NCI-H1930 (cell line): ENCODE results near the gene CACNA2D2.
"Not testable (repeated sequence)": the region's sequence is repeated elsewhere in the genome, so short reads cannot be mapped to it uniquely, and the experiment has no call there.

Experiments used
- DNase-seq, 2 experiments: peaks; one replicate each; lab custom pipeline; 2025; lab: John Stamatoyannopoulos, UW

CACNA2D2 gene

GRCh38 chr3:50530001-50530970 is 26.9 kb upstream of the CACNA2D2 start:
- DNase-seq, result no peak

GRCh38 chr3:50525987-50526386 is 22.6 kb upstream of the CACNA2D2 start:
- no peak for DNase-seq

- no peak for DNase-seq
Measured at GRCh38 chr3:50525191-50525910, 21.9 kb upstream of the CACNA2D2 start.

DNA sequence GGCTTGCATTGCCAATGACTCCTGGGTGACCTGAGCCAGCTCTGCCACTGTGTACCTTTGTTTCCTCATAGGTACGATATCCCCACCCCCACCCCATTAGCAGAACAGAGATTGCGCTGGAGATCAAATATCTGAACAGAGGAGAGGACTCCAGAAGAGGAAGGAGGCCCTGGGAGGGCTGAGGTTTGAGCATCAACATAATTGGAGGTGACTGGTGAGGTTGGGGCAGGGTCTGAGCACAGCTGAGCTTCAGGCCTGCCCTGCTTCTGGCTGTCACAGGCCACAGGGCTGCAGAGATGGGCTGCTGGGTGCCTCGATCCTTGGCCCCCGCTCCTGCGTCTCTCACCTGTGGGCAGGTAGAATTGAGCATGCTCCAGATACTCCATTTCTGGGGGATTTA is 21.3 kb upstream of the CACNA2D2 start:
- no peak for DNase-seq

DNA sequence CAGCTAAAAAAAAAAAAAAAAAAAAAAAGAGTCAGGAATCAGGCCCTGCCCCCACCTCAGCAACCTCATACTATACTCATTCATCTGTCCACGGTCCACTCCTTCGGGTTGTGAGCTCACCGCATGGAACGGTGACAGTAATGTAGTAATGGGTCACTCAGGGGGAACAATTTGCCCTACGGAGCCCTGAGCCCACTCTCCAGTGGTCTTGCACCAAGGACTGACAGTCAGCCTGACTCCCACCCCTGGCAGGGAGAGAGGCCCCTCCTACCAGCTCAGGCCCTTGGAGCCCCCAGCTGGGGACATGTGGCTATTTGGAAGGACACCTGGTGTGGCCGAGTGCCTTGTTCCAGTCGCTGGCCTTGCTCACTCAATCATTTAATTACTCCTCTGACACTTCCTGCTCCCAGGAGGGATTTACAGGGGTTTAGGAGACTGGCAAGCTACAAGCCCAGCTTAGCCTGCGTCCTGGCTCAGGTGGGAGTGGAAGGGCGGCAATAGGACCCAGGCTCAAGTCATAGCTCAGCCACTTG is 19.9 kb upstream of the CACNA2D2 start:
- DNase-seq, result no peak

DNA sequence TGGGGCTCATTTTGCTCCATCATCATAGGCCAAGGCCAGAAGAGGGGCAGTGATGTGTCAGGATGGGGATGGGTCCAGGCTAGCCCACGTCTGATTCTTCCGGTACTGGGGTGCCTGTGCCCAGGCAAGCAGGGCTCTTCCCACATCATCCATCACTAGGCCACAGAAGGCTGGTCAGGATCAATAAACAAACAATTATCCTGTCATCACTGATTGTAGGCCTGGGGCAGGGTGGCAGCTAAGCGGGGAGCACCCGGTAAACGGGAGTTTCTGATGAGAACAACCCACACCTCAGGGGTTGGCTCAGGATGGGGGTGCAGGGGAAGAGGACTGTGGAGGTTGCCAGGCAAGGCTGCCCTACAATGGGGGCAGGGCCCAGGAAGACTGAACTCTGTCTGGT is 18.1 kb upstream of the CACNA2D2 start:
- DNase-seq, result no peak

DNA sequence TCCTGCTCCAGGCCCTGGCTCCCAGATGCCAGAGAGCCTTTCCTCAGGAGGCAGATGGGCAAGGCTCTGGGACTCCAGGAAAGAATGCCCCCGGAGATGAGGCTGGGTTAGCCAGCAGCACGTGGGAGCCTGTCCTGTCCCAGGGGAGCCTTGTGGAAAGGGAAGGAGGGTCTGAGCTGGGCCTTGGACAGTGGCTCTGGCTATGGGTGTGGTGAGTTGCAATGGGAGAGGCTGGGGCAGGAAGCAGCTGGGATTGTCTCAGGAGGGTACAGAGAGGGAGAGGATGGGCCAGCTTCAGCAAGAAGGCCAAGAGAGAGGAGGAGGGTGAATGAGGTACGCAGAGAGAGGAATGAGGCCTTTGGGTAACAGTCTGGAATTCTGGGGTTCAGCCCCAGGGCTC is 17.4 kb upstream of the CACNA2D2 start:
- DNase-seq, result no peak

DNA sequence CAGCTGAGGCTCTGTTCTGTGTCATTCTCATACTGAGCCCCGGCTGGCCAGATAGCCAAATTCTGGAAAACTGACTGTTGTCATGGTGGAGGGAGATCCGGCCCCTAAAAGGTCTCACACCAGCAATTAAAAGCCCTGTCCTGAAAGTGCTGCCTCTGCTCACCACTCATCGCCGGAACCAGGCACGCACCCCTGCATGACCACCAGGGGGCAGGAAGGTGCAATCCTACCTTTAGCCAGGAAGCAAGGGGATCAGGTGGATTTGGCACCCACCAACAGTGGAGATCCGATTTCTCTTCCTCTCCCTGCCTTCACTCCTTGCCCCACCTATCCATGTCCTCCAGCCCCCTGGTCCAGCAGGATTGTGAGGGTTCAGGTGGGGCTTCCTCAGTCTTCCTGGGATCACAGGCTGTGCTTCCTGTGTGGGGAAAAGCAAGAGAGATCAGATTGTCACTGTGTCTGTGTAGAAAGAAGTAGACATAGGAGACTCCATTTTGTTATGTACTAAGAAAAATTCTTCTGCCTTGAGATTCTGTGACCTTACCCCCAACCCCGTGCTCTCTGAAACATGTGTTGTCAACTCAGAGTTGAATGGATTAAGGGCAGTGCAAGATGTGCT is 16.1 kb upstream of the CACNA2D2 start:
- DNase-seq, result peak; percentile 1 to 36

- no peak for DNase-seq
Measured at GRCh38 chr3:50518436-50518835, 15.0 kb upstream of the CACNA2D2 start.

DNA sequence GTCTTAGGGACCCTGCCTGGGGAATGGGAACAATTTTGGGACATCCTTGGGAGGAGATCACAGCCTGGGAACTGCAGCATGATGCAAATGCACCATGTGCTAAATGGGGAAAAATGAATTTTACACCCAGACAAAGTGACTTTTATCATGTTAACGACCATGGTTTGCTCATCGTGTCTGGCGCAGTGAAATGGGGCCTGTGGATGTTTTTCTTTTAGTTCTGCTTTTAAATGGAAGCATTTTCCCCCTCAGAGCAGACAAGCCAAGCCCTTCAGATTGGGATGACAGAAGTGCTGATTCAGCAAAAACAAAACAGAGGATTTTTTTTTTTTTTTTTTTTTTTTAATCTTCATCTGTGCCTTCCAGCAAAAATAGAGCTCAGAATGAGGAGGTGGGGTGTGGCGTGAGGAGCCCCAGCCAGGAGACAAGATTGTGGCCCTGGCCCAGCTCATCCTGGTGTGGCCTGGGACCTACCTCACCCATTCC is 14.3 kb upstream of the CACNA2D2 start:
- DNase-seq, result no peak

- DNase-seq, result no peak
Measured at GRCh38 chr3:50516440-50516871, 13.0 kb upstream of the CACNA2D2 start.

DNA sequence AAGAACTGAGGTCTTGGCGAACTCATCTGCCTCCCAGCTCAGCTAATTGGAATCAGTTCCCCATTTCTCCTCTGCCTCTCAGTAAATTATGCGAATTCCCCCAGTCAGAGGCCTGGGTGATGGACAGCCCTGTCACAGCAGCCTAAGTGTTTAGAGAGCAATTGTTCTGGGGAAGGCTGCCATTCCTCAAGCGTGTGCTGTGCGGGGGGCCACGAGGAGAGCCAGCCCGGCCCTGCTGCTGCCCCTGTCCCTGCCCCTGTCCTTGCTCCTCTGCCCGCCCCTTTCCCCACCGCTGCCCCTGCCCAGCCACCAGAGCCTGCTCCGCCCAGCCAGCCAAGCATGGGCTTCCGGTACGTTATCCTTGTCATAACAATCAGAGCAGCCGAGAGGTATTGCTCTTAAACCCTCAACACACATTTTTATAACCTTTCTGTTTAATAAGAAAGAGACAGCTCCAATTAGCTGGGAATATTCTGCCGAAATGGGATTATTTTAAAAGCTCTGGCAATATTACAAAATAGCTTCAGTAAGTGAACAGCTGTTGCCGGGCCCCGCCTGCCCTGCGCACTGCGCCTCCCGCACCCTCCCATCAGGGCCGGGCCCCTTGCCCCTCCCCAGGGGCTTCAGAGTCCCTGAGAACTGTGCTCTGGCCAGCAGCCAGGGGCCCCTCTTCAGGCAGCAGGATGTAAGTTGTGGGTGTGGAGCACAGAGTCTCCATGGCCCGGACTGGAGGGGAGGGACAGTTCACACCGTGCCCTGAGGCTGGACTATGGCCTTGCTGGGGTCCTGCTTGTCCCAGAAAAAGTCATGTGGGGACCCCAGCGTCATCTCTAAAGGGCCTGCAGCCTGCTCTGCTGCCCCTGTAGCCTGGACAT is 12.4 kb upstream of the CACNA2D2 start:
- DNase-seq, result no peak

- not testable (repeated sequence) for DNase-seq
Measured at GRCh38 chr3:50512908-50513307, 9.5 kb upstream of the CACNA2D2 start.

GRCh38 chr3:50512131-50512530 is 8.7 kb upstream of the CACNA2D2 start:
- no peak for DNase-seq

- no peak for DNase-seq
Measured at GRCh38 chr3:50510325-50510724, 6.9 kb upstream of the CACNA2D2 start.

DNA sequence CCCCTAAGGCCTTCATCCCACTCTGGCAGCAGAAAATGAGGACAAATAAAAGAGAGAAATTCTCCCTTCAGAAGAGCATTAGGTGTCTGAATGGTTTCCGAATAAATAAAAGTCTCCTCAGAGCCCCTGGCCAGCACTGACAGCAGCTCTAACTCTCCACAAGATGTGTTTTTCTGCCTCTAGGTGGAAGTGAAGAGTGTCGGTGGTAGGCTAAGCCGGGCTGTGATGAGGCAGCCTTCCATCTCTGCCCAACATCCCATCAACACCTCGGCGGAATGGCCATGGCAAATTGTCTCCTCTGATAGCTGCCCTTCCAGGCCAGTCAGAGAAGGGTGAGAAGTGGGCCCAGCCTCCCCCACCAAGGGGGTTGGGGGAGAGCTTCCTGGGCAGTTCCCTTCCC is 6.3 kb upstream of the CACNA2D2 start:
- no peak for DNase-seq

- DNase-seq, result no peak
Measured at GRCh38 chr3:50508821-50509220, 5.4 kb upstream of the CACNA2D2 start.

DNA sequence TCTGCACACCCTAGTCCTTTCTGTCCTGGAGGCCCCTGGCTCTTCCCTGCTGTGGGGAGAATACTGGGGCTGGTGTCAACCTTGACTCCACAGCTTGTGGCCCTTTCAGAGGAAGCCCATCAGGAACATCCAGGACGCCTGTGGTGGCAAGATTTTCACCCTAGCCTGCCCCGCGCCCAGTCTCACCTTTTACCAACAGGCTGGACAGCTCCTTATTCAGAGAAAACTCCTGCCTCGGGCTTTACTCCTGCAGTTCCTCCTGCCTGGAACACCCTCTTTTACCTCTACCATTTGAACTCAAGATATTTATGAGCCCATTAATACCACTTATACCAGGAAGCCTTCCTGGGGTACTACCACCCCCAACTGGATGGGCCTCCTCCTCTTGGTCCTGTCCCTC is 2.7 kb upstream of the CACNA2D2 start:
- DNase-seq, result no peak

DNA sequence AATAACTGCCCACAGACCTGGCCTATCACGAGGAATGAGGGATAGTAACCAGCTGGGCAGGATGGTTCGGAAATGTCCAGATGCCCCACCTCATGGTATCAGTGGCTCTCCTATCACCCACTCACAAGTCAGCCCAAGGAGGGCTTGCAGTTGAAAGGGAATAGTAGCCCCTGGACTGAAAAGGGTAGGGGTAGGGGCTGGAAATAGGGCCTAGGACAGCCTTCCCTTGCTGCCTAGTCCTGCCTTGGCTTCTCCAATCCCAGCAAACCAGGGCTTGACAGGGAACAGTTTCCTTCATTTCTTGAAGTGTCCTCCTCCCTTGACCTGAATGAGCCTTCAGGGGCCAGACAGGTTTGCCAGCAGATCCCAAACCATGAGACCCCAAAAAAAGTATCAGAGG is 1.2 kb upstream of the CACNA2D2 start:
- DNase-seq, result no peak

GRCh38 chr3:50502584-50503423 is 630 bp downstream of the CACNA2D2 start:
- no peak for DNase-seq
